HepG2 (cell line): ENCODE data around the gene NEDD4L. TPM values are rescaled to one million over a fixed set of nuclear protein-coding genes. Genes with fewer than 3 reads are reported as not detected.

Experiments
- ATAC-seq: fragments of 200-7000 bp; cut with Tn5 transposase; 3 replicates; pipeline ENCODE4 v1.9.1; 2020; ENCODE audit warnings: mild to moderate bottlenecking, moderate library complexity
- BruUV-seq: library from RNA; stranded (reverse); fragments of 400-500 nt; replicated peaks from 2 replicates; lab custom pipeline; 2021; lab: Mats Ljungman, UMichigan
- CTCF ChIA-PET: fragments of 300-600 bp; formaldehyde crosslinking; extraction: SDS; loops from one replicate; lab custom pipeline; 2021; ENCODE audit warnings: low total read pairs, inconsistent platforms, low intra/inter-chr PET ratio; lab: Yijun Ruan, JAX
- POLR2A ChIA-PET: fragments of 350-600 bp; sonication (Branson Sonifier 250); formaldehyde crosslinking; loops from one replicate; lab custom pipeline; 2020; ENCODE audit warnings: antibody characterized with exemption, inconsistent platforms; lab: Yijun Ruan, JAX
- DNase-seq: peaks from one replicate; pipeline ENCODE4 v3.0.0-alpha.2; 2015; ENCODE audit warnings: low spot score
- FAIRE-seq: peaks from 3 replicates; lab custom pipeline; 2011; peaks lifted over from hg19 to GRCh38; lab: Jason Lieb, UNC
- H2AFZ ChIP-seq: one replicate; pipeline ENCODE4 v1.6.1; 2011; ENCODE audit warnings: low read length, inconsistent platforms
- H3K27ac ChIP-seq: fragments of 300-600 bp; 3 replicates; pipeline ENCODE4 v1.8.0; 2011; ENCODE audit warnings: mixed run types, mild to moderate bottlenecking, mixed read lengths, low read length, inconsistent platforms; ENCODE audit not compliant: insufficient read depth; ENCODE audit errors: extremely low read length
- H3K27me3 ChIP-seq, 2 experiments: fragments of 200-600 bp in 1 of 2; 2 replicates in 1 of 2; 3 replicates in 1 of 2; pipeline versions ENCODE4 v1.6.0 to v1.8.0; 2011; ENCODE audit warnings: low read length in 2 of 2, mild to moderate bottlenecking in 2 of 2, moderate library complexity in 2 of 2, inconsistent platforms in 1 of 2; ENCODE audit not compliant: insufficient read depth in 2 of 2, control insufficient read depth in 1 of 2
- H3K36me3 ChIP-seq, 2 experiments: fragments of 200-600 bp in 1 of 2; replicated peaks in 1 of 2; 2 replicates in 1 of 2; 3 replicates in 1 of 2; pipeline versions ENCODE4 v1.5.1 to v1.8.0; 2011; ENCODE audit warnings: low read length in 2 of 2, inconsistent platforms in 1 of 2; ENCODE audit not compliant: insufficient read depth in 2 of 2, control insufficient read depth in 1 of 2
- H3K4me1 ChIP-seq: 2 replicates; pipeline ENCODE4 v1.5.1; 2012; ENCODE audit warnings: low read length, inconsistent platforms; ENCODE audit not compliant: insufficient read depth
- H3K4me2 ChIP-seq: 2 replicates; pipeline ENCODE4 v1.6.0; 2011; ENCODE audit warnings: low read depth, low read length, inconsistent platforms
- H3K4me3 ChIP-seq, 3 experiments: fragments of 200-600 bp in 1 of 3; sonication (generic), shearing (Covaris generic) in 1 of 3; replicated peaks in 1 of 3; 2 replicates each; pipeline ENCODE4 v1.5.1; 2011 to 2016; ENCODE audit warnings: low read length in 3 of 3, inconsistent platforms in 2 of 3, low read depth in 2 of 3, mild to moderate bottlenecking in 2 of 3, control low read depth in 1 of 3, mixed read lengths in 1 of 3; ENCODE audit not compliant: insufficient read depth in 1 of 3
- H3K79me2 ChIP-seq: one replicate; pipeline ENCODE4 v1.6.1; 2011; ENCODE audit warnings: low read length, inconsistent platforms; ENCODE audit not compliant: insufficient read depth
- H3K9ac ChIP-seq: 2 replicates; pipeline ENCODE4 v1.6.0; 2011; ENCODE audit warnings: mild to moderate bottlenecking, low read depth, low read length, inconsistent platforms; ENCODE audit not compliant: insufficient read depth
- H3K9me3 ChIP-seq: 2 replicates; pipeline ENCODE4 v1.5.1; 2012; ENCODE audit warnings: mild to moderate bottlenecking, low read length
- H4K20me1 ChIP-seq: 2 replicates; pipeline ENCODE4 v1.6.0; 2011; ENCODE audit warnings: inconsistent platforms, mild to moderate bottlenecking, low read length, moderate library complexity; ENCODE audit not compliant: insufficient read depth
- EEA1 ChIP-seq: sonication (generic); formaldehyde crosslinking; IDR thresholded peaks from 2 replicates; pipeline ENCODE4 v1.5.1; 2020; ENCODE audit warnings: mild to moderate bottlenecking, missing genetic modification reagents, borderline replicate concordance
- GPBP1L1 ChIP-seq: sonication (generic); formaldehyde crosslinking; IDR thresholded peaks from 2 replicates; pipeline ENCODE4 v1.5.0; 2020; ENCODE audit warnings: mild to moderate bottlenecking, missing genetic modification reagents
- MATR3 ChIP-seq: sonication (generic); formaldehyde crosslinking; IDR thresholded peaks from 2 replicates; pipeline ENCODE4 v1.4.0; 2020; ENCODE audit warnings: missing genetic modification reagents
- PAXIP1 ChIP-seq: sonication (generic); formaldehyde crosslinking; conservative IDR thresholded peaks from 2 replicates; pipeline ENCODE4 v1.4.0; 2020; ENCODE audit warnings: mild to moderate bottlenecking, missing genetic modification reagents, moderate library complexity
- SIN3A ChIP-seq: IDR thresholded peaks from 2 replicates; pipeline ENCODE4 v1.6.1; 2011; ENCODE audit warnings: low read depth, mild to moderate bottlenecking, control low read depth, low read length, borderline replicate concordance
- ZMAT5 ChIP-seq: sonication (generic); formaldehyde crosslinking; IDR thresholded peaks from 2 replicates; pipeline ENCODE4 v1.5.0; 2020; ENCODE audit warnings: mild to moderate bottlenecking, low read depth, missing genetic modification reagents, borderline replicate concordance
- ZNF3 ChIP-seq: IDR thresholded peaks from 2 replicates; pipeline ENCODE4 v1.7.0; 2017; ENCODE audit warnings: inconsistent platforms
- ZNF34 ChIP-seq: sonication (generic); formaldehyde crosslinking; IDR thresholded peaks from 2 replicates; pipeline ENCODE4 v1.4.0; 2020; ENCODE audit warnings: mild to moderate bottlenecking, missing genetic modification reagents, borderline replicate concordance
- ZNF354B ChIP-seq: sonication (generic); formaldehyde crosslinking; IDR thresholded peaks from 2 replicates; pipeline ENCODE4 v1.8.0; 2022; ENCODE audit warnings: mild to moderate bottlenecking, missing genetic modification reagents
- ZNF609 ChIP-seq: sonication (generic); formaldehyde crosslinking; IDR thresholded peaks from 2 replicates; pipeline ENCODE4 v1.4.0; 2020; ENCODE audit warnings: mild to moderate bottlenecking, missing genetic modification reagents, borderline replicate concordance
- ZNF83 ChIP-seq: sonication (generic); formaldehyde crosslinking; IDR thresholded peaks from 2 replicates; pipeline ENCODE4 v1.4.0; 2020; ENCODE audit warnings: missing genetic modification reagents, mild to moderate bottlenecking, borderline replicate concordance
- WGBS: methylation state at CpG from one replicate; pipeline ENCODE4 v1.1.6; 2017; ENCODE audit warnings: low lambda C conversion rate; 5-methylcytosine and 5-hydroxymethylcytosine counted together
- in situ Hi-C: cut with HindIII; loops from 2 replicates; pipeline ENCODE4 v1.10.0; 2017; ENCODE audit warnings: low pct_unique_long_range_greater_than_20kb; ENCODE audit not compliant: extremely low pct_ligation_motif_present
- intact Hi-C: fragments of 100-400 bp; cut with micrococcal nuclease; formaldehyde crosslinking; loops from one replicate; pipeline ENCODE4 v1.10.0; 2022; ENCODE audit not compliant: unreplicated experiment
- polyA plus RNA-seq, 8 experiments: library from polyadenylated mRNA; depleted of rRNA in 3 of 8; stranded (reverse) in 7 of 8; unstranded in 1 of 8; fragments of >200 nt; fragmentation: Illumina TruSeq in 4 of 8; extraction: Trizol in 4 of 8; gene quantifications; 2 replicates each; pipeline versions ENCODE4 v1.2.1 to v1.2.3, GENCODE V29; 2011 to 2016; ENCODE audit warnings: low read depth in 4 of 8, missing spikeins in 1 of 8, mixed read lengths in 1 of 8; ENCODE audit not compliant: insufficient read depth in 1 of 8
- total RNA-seq, 5 experiments: library from RNA; depleted of rRNA; stranded (reverse); fragments of >200 nt; fragmentation: Illumina TruSeq; extraction: Trizol; gene quantifications; 2 replicates each; pipeline ENCODE4 v1.2.3, GENCODE V29; 2016; ENCODE audit warnings: low read depth in 1 of 5

Gene NEDD4L
- total and polyA plus RNA-seq, 2 of the 13 experiments (the other 11 are each of a cell fraction or from before 2014, with no cell fraction given): 168 to 390 TPM

- TF ChIP-seq PAXIP1 (CRISPR knock-in tag): no peak
- TF ChIP-seq, all 625 proteins: peak for 0
Observed at GRCh38 chr18:58269931-58270330, 225.9 kb downstream of the NEDD4L start (continued).

GRCh38 chr18:58270396-58270795 lies 226.4 kb downstream of the NEDD4L start:
- ChIA-PET POLR2A (no interaction called here), CTCF (no interaction called here)
- intact Hi-C loops (no loop called here), in situ Hi-C loops (no loop called here)
- Histone ChIP-seq H4K20me1 (0 out of 2 replicates have a peak, but pooled peaks cover 5% of the 10 kb centered on the region), H2AFZ (no peak overlapping the region), H3K4me3 (no peak overlapping the region), H3K36me3 (peaks cover 2 to 17% of the 10 kb centered on the region in 2 experiments; a peak in 3 of 5 replicates), H3K4me1 (peaks cover 16% of the 10 kb centered on the region), H3K27ac (no peak overlapping the region), H3K9me3 (no peaks in the 10 kb centered on the region), H3K4me2 (no peak overlapping the region), H3K9ac (no peak overlapping the region), H3K27me3 (no peaks in the 10 kb centered on the region), H3K79me2 (peaks cover 40% of the 10 kb centered on the region)
- FAIRE-seq (no peak), DNase-seq (no peak), ATAC-seq (no peak)
- TF ChIP-seq ZNF609 (CRISPR knock-in tag) (no peak), ZNF3 (no peak), ZNF354B (CRISPR knock-in tag) (no peak), ZNF34 (CRISPR knock-in tag) (no peak), MATR3 (CRISPR knock-in tag) (no peak), ZMAT5 (no peak), SIN3A (no peak), GPBP1L1 (CRISPR knock-in tag) (no peak), ZNF83 (no peak), EEA1 (CRISPR knock-in tag) (no peak)
- BruUV-seq: no TSS peak
- 98% methylated on average over 4 of the region's 4 CpGs for WGBS
